NCI-H226 (cell line): ENCODE measurements around the gene NMNAT1.
"Not testable (repeated sequence)": the region's sequence is repeated elsewhere in the genome, so short reads cannot be mapped to it uniquely, and the experiment has no call there.

Experiments used
- DNase-seq: peaks from one replicate; pipeline ENCODE4 v3.0.0-alpha.2; 2015

NMNAT1 gene

GRCh38 chr1:9922342-9922741, 20.9 kb upstream of the NMNAT1 start:
- DNase-seq: no peak

GRCh38 chr1:9927259-9927658, 16.0 kb upstream of the NMNAT1 start:
- DNase-seq: no peak

GRCh38 chr1:9929431-9930385, 13.6 kb upstream of the NMNAT1 start:
- DNase-seq: no peak

- peak; percentile 57 for DNase-seq
Observed at GRCh38 chr1:9942399-9942938, 806 bp upstream of the NMNAT1 start.

- no peak for DNase-seq
Observed at GRCh38 chr1:9946315-9946714, 3.0 kb downstream of the NMNAT1 start.

- DNase-seq: no peak
Observed at GRCh38 chr1:9957726-9958125, 14.5 kb downstream of the NMNAT1 start.

GRCh38 chr1:9960011-9960410, 16.7 kb downstream of the NMNAT1 start:
- DNase-seq: peak; percentile 16

GRCh38 chr1:9960706-9961562, 17.7 kb downstream of the NMNAT1 start:
- DNase-seq: peak; percentile 46

GRCh38 chr1:9984253-9984652, 41.0 kb downstream of the NMNAT1 start:
- DNase-seq: no peak

- no peak for DNase-seq
Observed at GRCh38 chr1:9985001-9985400, 41.7 kb downstream of the NMNAT1 start.

- no peak for DNase-seq
Observed at GRCh38 chr1:9989773-9990172, 46.5 kb downstream of the NMNAT1 start.

- DNase-seq: no peak
Observed at GRCh38 chr1:9990944-9991343, 47.7 kb downstream of the NMNAT1 start.

- DNase-seq: no peak
Observed at GRCh38 chr1:9992910-9993309, 49.6 kb downstream of the NMNAT1 start.

- no peak for DNase-seq
Observed at GRCh38 chr1:9993561-9994075, 50.3 kb downstream of the NMNAT1 start.

GRCh38 chr1:9996624-9997582, 53.6 kb downstream of the NMNAT1 start, which contains the start of gene RBP7:
RBP7 (plus strand) TSS chr1:9997228; CDS start chr1:9997259, 31 bp downstream.
- DNase-seq: no peak

- DNase-seq: no peak
Observed at GRCh38 chr1:10001016-10001665, 57.9 kb downstream of the NMNAT1 start.

GRCh38 chr1:10005248-10005647, 62.0 kb downstream of the NMNAT1 start:
- not testable (repeated sequence) for DNase-seq

GRCh38 chr1:10007169-10007568, 63.9 kb downstream of the NMNAT1 start:
- DNase-seq: no peak

- DNase-seq: peak; percentile 26
Observed at GRCh38 chr1:10014016-10014415, 70.7 kb downstream of the NMNAT1 start.

GRCh38 chr1:10019561-10019960, 76.3 kb downstream of the NMNAT1 start:
- DNase-seq: peak; percentile 22

GRCh38 chr1:10020086-10020485, 76.8 kb downstream of the NMNAT1 start:
- DNase-seq: no peak
